GM18511 (cell line): ENCODE results near the gene AFF3.

ENCODE experiments used
- ATAC-seq: cut with Tn5 transposase; IDR thresholded peaks from one replicate; pipeline ENCODE4 v1.9.1; 2021; ENCODE audit warnings: mild to moderate bottlenecking, moderate library complexity; ENCODE audit not compliant: unreplicated experiment

AFF3 gene

GRCh38 chr2:99573634-99574251 lies 568.6 kb downstream of the AFF3 start:
- ATAC-seq: no peak

GRCh38 chr2:99572373-99573164 lies 569.8 kb downstream of the AFF3 start:
- ATAC-seq: no peak

GRCh38 chr2:99571954-99572353 lies 570.4 kb downstream of the AFF3 start:
- ATAC-seq: no peak

- no peak for ATAC-seq
Observed at GRCh38 chr2:99571533-99571932, 570.9 kb downstream of the AFF3 start.

GRCh38 chr2:99571021-99571420 lies 571.4 kb downstream of the AFF3 start:
- no peak for ATAC-seq

GRCh38 chr2:99569386-99569785 lies 573.0 kb downstream of the AFF3 start:
- no peak for ATAC-seq

GRCh38 chr2:99565227-99565626 lies 577.2 kb downstream of the AFF3 start:
- ATAC-seq: no peak

- no peak for ATAC-seq
Observed at GRCh38 chr2:99562516-99562915, 579.9 kb downstream of the AFF3 start.

- no peak for ATAC-seq
Observed at GRCh38 chr2:99561804-99562203, 580.6 kb downstream of the AFF3 start.

- ATAC-seq: no peak
Observed at GRCh38 chr2:99559075-99559662, 583.2 kb downstream of the AFF3 start.

- ATAC-seq: no peak
Observed at GRCh38 chr2:99555404-99555803, 587.0 kb downstream of the AFF3 start.

- ATAC-seq: no peak
Observed at GRCh38 chr2:99554871-99555270, 587.5 kb downstream of the AFF3 start.

GRCh38 chr2:99554238-99554637 lies 588.2 kb downstream of the AFF3 start:
- ATAC-seq: no peak

GRCh38 chr2:99552529-99552928 lies 589.9 kb downstream of the AFF3 start:
- no peak for ATAC-seq

GRCh38 chr2:99550368-99550767 lies 592.0 kb downstream of the AFF3 start:
- ATAC-seq: no peak

GRCh38 chr2:99545604-99546003 lies 596.8 kb downstream of the AFF3 start:
- ATAC-seq: no peak

- ATAC-seq: no peak
Observed at GRCh38 chr2:99545066-99545465, 597.3 kb downstream of the AFF3 start.

GRCh38 chr2:99544608-99545007 lies 597.8 kb downstream of the AFF3 start:
- no peak for ATAC-seq

GRCh38 chr2:99543247-99543646 lies 599.1 kb downstream of the AFF3 start:
- no peak for ATAC-seq

- no peak for ATAC-seq
Observed at GRCh38 chr2:99537910-99538485, 604.4 kb downstream of the AFF3 start.

GRCh38 chr2:99524056-99524455 lies 618.3 kb downstream of the AFF3 start:
- no peak for ATAC-seq

- no peak for ATAC-seq
Observed at GRCh38 chr2:99522157-99522556, 620.2 kb downstream of the AFF3 start.
